Peyer's patch (tissue), 4 donors: ENCODE results near the gene HTRA2.
"Not testable (repeated sequence)": the region's sequence is repeated elsewhere in the genome, so short reads cannot be mapped to it uniquely, and the experiment has no call there.

Experiments
- POLR2A ChIP-seq, 2 donors: fragments of 450-650 bp; IDR thresholded peaks; one replicate each; pipeline ENCODE4 v1.5.1; 2017; ENCODE audit warnings: antibody characterized with exemption in 2 of 2, mild to moderate bottlenecking in 2 of 2, moderate library complexity in 2 of 2
- TF ChIP-seq, protein P1 (sequence below), 6 experiments: fragments of 450-650 bp in 4 of 6; fragments of 200-600 bp in 2 of 6; sonication (generic) in 1 of 6; IDR thresholded peaks; one replicate each; pipeline ENCODE4 v1.5.1; 2017 to 2019; ENCODE audit warnings: antibody characterized with exemption in 6 of 6, mild to moderate bottlenecking in 3 of 6, moderate library complexity in 1 of 6

- TF ChIP-seq POLR2A (IDR thresholded peaks at IDR 0.05) = not testable (repeated sequence)
- TF ChIP-seq, protein P1, sequence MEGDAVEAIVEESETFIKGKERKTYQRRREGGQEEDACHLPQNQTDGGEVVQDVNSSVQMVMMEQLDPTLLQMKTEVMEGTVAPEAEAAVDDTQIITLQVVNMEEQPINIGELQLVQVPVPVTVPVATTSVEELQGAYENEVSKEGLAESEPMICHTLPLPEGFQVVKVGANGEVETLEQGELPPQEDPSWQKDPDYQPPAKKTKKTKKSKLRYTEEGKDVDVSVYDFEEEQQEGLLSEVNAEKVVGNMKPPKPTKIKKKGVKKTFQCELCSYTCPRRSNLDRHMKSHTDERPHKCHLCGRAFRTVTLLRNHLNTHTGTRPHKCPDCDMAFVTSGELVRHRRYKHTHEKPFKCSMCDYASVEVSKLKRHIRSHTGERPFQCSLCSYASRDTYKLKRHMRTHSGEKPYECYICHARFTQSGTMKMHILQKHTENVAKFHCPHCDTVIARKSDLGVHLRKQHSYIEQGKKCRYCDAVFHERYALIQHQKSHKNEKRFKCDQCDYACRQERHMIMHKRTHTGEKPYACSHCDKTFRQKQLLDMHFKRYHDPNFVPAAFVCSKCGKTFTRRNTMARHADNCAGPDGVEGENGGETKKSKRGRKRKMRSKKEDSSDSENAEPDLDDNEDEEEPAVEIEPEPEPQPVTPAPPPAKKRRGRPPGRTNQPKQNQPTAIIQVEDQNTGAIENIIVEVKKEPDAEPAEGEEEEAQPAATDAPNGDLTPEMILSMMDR (IDR thresholded peaks at IDR 0.05) = not testable (repeated sequence)
Observed at GRCh38 chr2:74483675-74484164, 46.0 kb upstream of the HTRA2 start.
